GM23338 (cell line): ENCODE results near the gene SPRY1. TPM values are rescaled to one million over a fixed set of nuclear protein-coding genes. Genes with fewer than 3 reads are reported as not detected.

Experiments
- ATAC-seq: fragments of 200-7000 bp; cut with Tn5 transposase; 3 replicates; pipeline ENCODE4 v1.9.1; 2020
- DNase-seq: peaks from one replicate; pipeline ENCODE4 v3.0.0-alpha.2; 2015; ENCODE audit warnings: low spot score
- H2AFZ ChIP-seq: fragments of 200-600 bp; sonication (generic); 2 replicates; pipeline ENCODE4 v1.8.0; 2016; ENCODE audit warnings: antibody characterized with exemption, mild to moderate bottlenecking, moderate library complexity
- H3F3A ChIP-seq: fragments of 200-600 bp; sonication (generic); replicated peaks from 2 replicates; pipeline ENCODE4 v1.8.0; 2017; ENCODE audit warnings: antibody characterized with exemption, mixed run types, low read depth
- H3K27ac ChIP-seq: fragments of 200-600 bp; sonication (generic); 2 replicates; pipeline ENCODE4 v1.6.1; 2016; ENCODE audit warnings: low read depth
- H3K27me3 ChIP-seq: fragments of 200-600 bp; sonication (generic); 2 replicates; pipeline ENCODE4 v1.8.0; 2016; ENCODE audit warnings: mild to moderate bottlenecking, mixed run types, moderate library complexity; ENCODE audit not compliant: insufficient read depth
- H3K36me3 ChIP-seq: fragments of 200-600 bp; sonication (generic); 2 replicates; pipeline ENCODE4 v1.8.0; 2016; ENCODE audit warnings: mild to moderate bottlenecking; ENCODE audit not compliant: insufficient read depth
- H3K4me1 ChIP-seq: fragments of 200-600 bp; sonication (generic); 2 replicates; pipeline ENCODE4 v1.8.0; 2016; ENCODE audit warnings: mild to moderate bottlenecking, moderate library complexity; ENCODE audit not compliant: insufficient read depth
- H3K4me2 ChIP-seq: fragments of 200-600 bp; sonication (generic); 2 replicates; pipeline ENCODE4 v1.7.1; 2017; ENCODE audit warnings: mixed run types
- H3K4me3 ChIP-seq: fragments of 200-600 bp; sonication (generic); 2 replicates; pipeline ENCODE4 v1.6.1; 2016; ENCODE audit warnings: mixed run types
- H3K79me2 ChIP-seq: fragments of 200-600 bp; sonication (generic); replicated peaks from 2 replicates; pipeline ENCODE4 v1.8.0; 2017; ENCODE audit warnings: mild to moderate bottlenecking; ENCODE audit not compliant: insufficient read depth
- H3K9me2 ChIP-seq: fragments of 200-600 bp; sonication (generic); 2 replicates; pipeline ENCODE4 v1.8.0; 2017; ENCODE audit not compliant: insufficient read depth
- H4K20me1 ChIP-seq: fragments of 200-600 bp; sonication (generic); replicated peaks from 2 replicates; pipeline ENCODE4 v1.8.0; 2017; ENCODE audit warnings: mild to moderate bottlenecking; ENCODE audit not compliant: insufficient read depth
- H3K27ac Mint-ChIP-seq: 2 replicates; pipeline ENCODE4 v1.8.0; 2020; ENCODE audit warnings: inconsistent platforms, mild to moderate bottlenecking, moderate library complexity, mixed read lengths
- H3K27me3 Mint-ChIP-seq: 3 replicates; pipeline ENCODE4 v1.8.0; 2022; ENCODE audit warnings: low read depth, mild to moderate bottlenecking, moderate library complexity, mixed read lengths, inconsistent platforms; ENCODE audit not compliant: insufficient read depth, poor library complexity
- H3K36me3 Mint-ChIP-seq: 3 replicates; pipeline ENCODE4 v1.8.0; 2021; ENCODE audit warnings: low read depth, mild to moderate bottlenecking, inconsistent platforms, moderate library complexity, mixed read lengths
- H3K4me1 Mint-ChIP-seq: 3 replicates; pipeline ENCODE4 v1.8.0; 2020; ENCODE audit warnings: mild to moderate bottlenecking, inconsistent platforms, mixed read lengths
- H3K4me3 Mint-ChIP-seq: 3 replicates; pipeline ENCODE4 v1.8.0; 2021; ENCODE audit warnings: moderate library complexity, mild to moderate bottlenecking, inconsistent platforms, mixed read lengths
- H3K9me3 Mint-ChIP-seq: 3 replicates; pipeline ENCODE4 v1.8.0; 2020; ENCODE audit warnings: moderate library complexity, mild to moderate bottlenecking, inconsistent platforms, mixed read lengths
- CREB1 ChIP-seq: fragments of 250-450 bp; sonication (Bioruptor Pico); IDR thresholded peaks from 2 replicates; pipeline ENCODE4 v1.5.0; 2020; ENCODE audit warnings: low read depth, mild to moderate bottlenecking, moderate library complexity
- EZH2 ChIP-seq: fragments of 200-600 bp; sonication (generic); IDR thresholded peaks from one replicate; pipeline ENCODE4 v1.8.0; 2017; ENCODE audit warnings: antibody characterized with exemption, mild to moderate bottlenecking, low read depth; ENCODE audit not compliant: unreplicated experiment
- EZH2phosphoT487 ChIP-seq: fragments of 200-600 bp; sonication (generic); IDR thresholded peaks from one replicate; pipeline ENCODE4 v1.8.1; 2018; ENCODE audit warnings: antibody characterized with exemption; ENCODE audit not compliant: unreplicated experiment
- JUNB ChIP-seq: IDR thresholded peaks from one replicate; pipeline ENCODE4 v1.6.1; 2016; ENCODE audit warnings: antibody characterized with exemption; ENCODE audit not compliant: unreplicated experiment
- NANOG ChIP-seq: IDR thresholded peaks from 2 replicates; pipeline ENCODE4 v1.6.1; 2016; ENCODE audit warnings: antibody characterized with exemption, borderline replicate concordance
- POLR2AphosphoS5 ChIP-seq: IDR thresholded peaks from 2 replicates; pipeline ENCODE4 v1.6.1; 2016; ENCODE audit warnings: antibody characterized with exemption, low read depth
- STAT1 ChIP-seq: IDR thresholded peaks from one replicate; pipeline ENCODE4 v1.6.1; 2016; ENCODE audit warnings: antibody characterized with exemption; ENCODE audit not compliant: unreplicated experiment
- ZNF114 ChIP-seq: fragments of 250-450 bp; sonication (Bioruptor Pico); IDR thresholded peaks from 2 replicates; pipeline ENCODE4 v1.5.0; 2020; ENCODE audit warnings: mild to moderate bottlenecking, moderate library complexity
- ZNF331 ChIP-seq: fragments of 250-450 bp; sonication (Bioruptor Pico); IDR thresholded peaks from 2 replicates; pipeline ENCODE4 v1.5.0; 2020; ENCODE audit warnings: low read depth, mild to moderate bottlenecking, moderate library complexity
- polyA plus RNA-seq: library from polyadenylated mRNA; unstranded; fragments of >200 nt; fragmentation: Nextera tagmentation; extraction: Ambion mirVana; gene quantifications from 2 replicates; pipeline ENCODE4 v1.2.1, GENCODE V29; 2016
- total RNA-seq: library from RNA; depleted of rRNA; stranded (reverse); fragments of >200 nt; shearing (Covaris generic); gene quantifications from 2 replicates; pipeline ENCODE4 v1.2.3, GENCODE V29; 2014
- TF ChIP-seq, protein P1 (sequence below): IDR thresholded peaks from one replicate; pipeline ENCODE4 v1.6.1; 2018; ENCODE audit warnings: antibody characterized with exemption; ENCODE audit not compliant: unreplicated experiment
- TF ChIP-seq, protein P2 (sequence below), 2 experiments: fragments of 200-600 bp in 1 of 2; sonication (generic) in 1 of 2; conservative IDR thresholded peaks; 2 replicates each; pipeline versions ENCODE4 v1.5.1 to v1.6.1; 2016 to 2017; ENCODE audit warnings: antibody characterized with exemption in 2 of 2, low read depth in 2 of 2, mild to moderate bottlenecking in 2 of 2, moderate library complexity in 1 of 2
- TF ChIP-seq, protein P3 (sequence below): fragments of 250-450 bp; sonication (Bioruptor Pico); IDR thresholded peaks from 2 replicates; pipeline ENCODE4 v1.5.0; 2020; ENCODE audit warnings: mild to moderate bottlenecking, moderate library complexity

The SPRY1 gene
- total and polyA plus RNA-seq, 2 experiments from 2014 or later, result 62.8 to 103 TPM

DNA sequence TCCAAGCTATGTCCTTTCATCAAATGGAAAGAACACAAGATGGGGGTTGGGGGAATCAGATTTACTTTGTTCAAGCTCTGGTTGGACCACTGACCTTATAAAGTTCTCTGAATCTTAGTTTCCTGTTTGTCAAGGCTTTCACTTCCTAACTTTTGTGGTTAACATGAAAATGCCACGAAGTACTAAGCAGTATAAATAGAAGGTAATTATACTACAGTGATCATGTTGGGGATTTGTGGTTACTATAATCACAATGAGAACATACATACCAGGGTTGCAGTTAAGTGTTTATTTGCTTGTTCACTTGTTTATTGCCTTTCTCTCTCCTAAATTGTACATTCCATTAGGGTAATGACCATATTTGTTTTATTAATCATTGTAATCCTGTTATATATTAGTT, 53.2 kb downstream of the SPRY1 start:
- TF ChIP-seq JUNB (no peak), EZH2phosphoT487 (no peak), EZH2 (no peak), ZNF114 (no peak), POLR2AphosphoS5 (no peak), CREB1 (CRISPR knock-in tag) (no peak), NANOG (no peak), STAT1 (no peak), ZNF331 (CRISPR knock-in tag) (no peak)
- TF ChIP-seq, protein P1, sequence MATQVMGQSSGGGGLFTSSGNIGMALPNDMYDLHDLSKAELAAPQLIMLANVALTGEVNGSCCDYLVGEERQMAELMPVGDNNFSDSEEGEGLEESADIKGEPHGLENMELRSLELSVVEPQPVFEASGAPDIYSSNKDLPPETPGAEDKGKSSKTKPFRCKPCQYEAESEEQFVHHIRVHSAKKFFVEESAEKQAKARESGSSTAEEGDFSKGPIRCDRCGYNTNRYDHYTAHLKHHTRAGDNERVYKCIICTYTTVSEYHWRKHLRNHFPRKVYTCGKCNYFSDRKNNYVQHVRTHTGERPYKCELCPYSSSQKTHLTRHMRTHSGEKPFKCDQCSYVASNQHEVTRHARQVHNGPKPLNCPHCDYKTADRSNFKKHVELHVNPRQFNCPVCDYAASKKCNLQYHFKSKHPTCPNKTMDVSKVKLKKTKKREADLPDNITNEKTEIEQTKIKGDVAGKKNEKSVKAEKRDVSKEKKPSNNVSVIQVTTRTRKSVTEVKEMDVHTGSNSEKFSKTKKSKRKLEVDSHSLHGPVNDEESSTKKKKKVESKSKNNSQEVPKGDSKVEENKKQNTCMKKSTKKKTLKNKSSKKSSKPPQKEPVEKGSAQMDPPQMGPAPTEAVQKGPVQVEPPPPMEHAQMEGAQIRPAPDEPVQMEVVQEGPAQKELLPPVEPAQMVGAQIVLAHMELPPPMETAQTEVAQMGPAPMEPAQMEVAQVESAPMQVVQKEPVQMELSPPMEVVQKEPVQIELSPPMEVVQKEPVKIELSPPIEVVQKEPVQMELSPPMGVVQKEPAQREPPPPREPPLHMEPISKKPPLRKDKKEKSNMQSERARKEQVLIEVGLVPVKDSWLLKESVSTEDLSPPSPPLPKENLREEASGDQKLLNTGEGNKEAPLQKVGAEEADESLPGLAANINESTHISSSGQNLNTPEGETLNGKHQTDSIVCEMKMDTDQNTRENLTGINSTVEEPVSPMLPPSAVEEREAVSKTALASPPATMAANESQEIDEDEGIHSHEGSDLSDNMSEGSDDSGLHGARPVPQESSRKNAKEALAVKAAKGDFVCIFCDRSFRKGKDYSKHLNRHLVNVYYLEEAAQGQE, result no peak
- TF ChIP-seq, protein P2, sequence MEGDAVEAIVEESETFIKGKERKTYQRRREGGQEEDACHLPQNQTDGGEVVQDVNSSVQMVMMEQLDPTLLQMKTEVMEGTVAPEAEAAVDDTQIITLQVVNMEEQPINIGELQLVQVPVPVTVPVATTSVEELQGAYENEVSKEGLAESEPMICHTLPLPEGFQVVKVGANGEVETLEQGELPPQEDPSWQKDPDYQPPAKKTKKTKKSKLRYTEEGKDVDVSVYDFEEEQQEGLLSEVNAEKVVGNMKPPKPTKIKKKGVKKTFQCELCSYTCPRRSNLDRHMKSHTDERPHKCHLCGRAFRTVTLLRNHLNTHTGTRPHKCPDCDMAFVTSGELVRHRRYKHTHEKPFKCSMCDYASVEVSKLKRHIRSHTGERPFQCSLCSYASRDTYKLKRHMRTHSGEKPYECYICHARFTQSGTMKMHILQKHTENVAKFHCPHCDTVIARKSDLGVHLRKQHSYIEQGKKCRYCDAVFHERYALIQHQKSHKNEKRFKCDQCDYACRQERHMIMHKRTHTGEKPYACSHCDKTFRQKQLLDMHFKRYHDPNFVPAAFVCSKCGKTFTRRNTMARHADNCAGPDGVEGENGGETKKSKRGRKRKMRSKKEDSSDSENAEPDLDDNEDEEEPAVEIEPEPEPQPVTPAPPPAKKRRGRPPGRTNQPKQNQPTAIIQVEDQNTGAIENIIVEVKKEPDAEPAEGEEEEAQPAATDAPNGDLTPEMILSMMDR (conservative IDR thresholded peaks at IDR 0.05; ENCODE audit: low read depth in 2 of 2), result no peak
- TF ChIP-seq, protein P3, sequence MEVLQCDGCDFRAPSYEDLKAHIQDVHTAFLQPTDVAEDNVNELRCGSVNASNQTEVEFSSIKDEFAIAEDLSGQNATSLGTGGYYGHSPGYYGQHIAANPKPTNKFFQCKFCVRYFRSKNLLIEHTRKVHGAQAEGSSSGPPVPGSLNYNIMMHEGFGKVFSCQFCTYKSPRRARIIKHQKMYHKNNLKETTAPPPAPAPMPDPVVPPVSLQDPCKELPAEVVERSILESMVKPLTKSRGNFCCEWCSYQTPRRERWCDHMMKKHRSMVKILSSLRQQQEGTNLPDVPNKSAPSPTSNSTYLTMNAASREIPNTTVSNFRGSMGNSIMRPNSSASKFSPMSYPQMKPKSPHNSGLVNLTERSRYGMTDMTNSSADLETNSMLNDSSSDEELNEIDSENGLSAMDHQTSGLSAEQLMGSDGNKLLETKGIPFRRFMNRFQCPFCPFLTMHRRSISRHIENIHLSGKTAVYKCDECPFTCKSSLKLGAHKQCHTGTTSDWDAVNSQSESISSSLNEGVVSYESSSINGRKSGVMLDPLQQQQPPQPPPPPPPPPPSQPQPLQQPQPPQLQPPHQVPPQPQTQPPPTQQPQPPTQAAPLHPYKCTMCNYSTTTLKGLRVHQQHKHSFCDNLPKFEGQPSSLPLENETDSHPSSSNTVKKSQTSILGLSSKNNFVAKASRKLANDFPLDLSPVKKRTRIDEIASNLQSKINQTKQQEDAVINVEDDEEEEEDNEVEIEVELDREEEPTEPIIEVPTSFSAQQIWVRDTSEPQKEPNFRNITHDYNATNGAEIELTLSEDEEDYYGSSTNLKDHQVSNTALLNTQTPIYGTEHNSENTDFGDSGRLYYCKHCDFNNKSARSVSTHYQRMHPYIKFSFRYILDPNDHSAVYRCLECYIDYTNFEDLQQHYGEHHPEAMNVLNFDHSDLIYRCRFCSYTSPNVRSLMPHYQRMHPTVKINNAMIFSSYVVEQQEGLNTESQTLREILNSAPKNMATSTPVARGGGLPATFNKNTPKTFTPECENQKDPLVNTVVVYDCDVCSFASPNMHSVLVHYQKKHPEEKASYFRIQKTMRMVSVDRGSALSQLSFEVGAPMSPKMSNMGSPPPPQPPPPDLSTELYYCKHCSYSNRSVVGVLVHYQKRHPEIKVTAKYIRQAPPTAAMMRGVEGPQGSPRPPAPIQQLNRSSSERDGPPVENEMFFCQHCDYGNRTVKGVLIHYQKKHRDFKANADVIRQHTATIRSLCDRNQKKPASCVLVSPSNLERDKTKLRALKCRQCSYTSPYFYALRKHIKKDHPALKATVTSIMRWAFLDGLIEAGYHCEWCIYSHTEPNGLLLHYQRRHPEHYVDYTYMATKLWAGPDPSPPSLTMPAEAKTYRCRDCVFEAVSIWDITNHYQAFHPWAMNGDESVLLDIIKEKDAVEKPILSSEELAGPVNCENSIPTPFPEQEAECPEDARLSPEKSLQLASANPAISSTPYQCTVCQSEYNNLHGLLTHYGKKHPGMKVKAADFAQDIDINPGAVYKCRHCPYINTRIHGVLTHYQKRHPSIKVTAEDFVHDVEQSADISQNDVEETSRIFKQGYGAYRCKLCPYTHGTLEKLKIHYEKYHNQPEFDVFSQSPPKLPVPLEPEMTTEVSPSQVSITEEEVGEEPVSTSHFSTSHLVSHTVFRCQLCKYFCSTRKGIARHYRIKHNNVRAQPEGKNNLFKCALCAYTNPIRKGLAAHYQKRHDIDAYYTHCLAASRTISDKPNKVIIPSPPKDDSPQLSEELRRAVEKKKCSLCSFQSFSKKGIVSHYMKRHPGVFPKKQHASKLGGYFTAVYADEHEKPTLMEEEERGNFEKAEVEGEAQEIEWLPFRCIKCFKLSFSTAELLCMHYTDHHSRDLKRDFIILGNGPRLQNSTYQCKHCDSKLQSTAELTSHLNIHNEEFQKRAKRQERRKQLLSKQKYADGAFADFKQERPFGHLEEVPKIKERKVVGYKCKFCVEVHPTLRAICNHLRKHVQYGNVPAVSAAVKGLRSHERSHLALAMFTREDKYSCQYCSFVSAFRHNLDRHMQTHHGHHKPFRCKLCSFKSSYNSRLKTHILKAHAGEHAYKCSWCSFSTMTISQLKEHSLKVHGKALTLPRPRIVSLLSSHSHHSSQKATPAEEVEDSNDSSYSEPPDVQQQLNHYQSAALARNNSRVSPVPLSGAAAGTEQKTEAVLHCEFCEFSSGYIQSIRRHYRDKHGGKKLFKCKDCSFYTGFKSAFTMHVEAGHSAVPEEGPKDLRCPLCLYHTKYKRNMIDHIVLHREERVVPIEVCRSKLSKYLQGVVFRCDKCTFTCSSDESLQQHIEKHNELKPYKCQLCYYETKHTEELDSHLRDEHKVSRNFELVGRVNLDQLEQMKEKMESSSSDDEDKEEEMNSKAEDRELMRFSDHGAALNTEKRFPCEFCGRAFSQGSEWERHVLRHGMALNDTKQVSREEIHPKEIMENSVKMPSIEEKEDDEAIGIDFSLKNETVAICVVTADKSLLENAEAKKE (CRISPR knock-in tag), result no peak

More for the DNA sequence above, 53.2 kb downstream of the SPRY1 start:
- no peaks in the 10 kb centered on the region for H3K9me2 ChIP-seq
- no peak overlapping the region for H3K4me3 ChIP-seq
- H3K27me3 ChIP-seq, result no peaks in the 10 kb centered on the region
- H3K36me3 Mint-ChIP-seq, result no peaks in the 10 kb centered on the region
- no peaks in the 10 kb centered on the region for H3K36me3 ChIP-seq
- no peak for DNase-seq
- H2AFZ ChIP-seq, result peak overlapping the region; percentile 72; the same call in 1 of the 2 replicates
- no peaks in the 10 kb centered on the region for H4K20me1 ChIP-seq
- H3K4me1 Mint-ChIP-seq, result peaks cover 13% of the 10 kb centered on the region
- no peak overlapping the region for H3K27ac Mint-ChIP-seq
- H3K4me2 ChIP-seq, result no peak overlapping the region; the same call in 1 of the 2 replicates
- ATAC-seq, result no peak
- no peaks in the 10 kb centered on the region for H3K79me2 ChIP-seq
- H3K4me3 Mint-ChIP-seq, result no peak overlapping the region
- peaks cover 4% of the 10 kb centered on the region for H3K27me3 Mint-ChIP-seq
- H3F3A ChIP-seq, result no peaks in the 10 kb centered on the region
- no peaks in the 10 kb centered on the region for H3K9me3 Mint-ChIP-seq
- peaks cover 9% of the 10 kb centered on the region for H3K4me1 ChIP-seq
- H3K27ac ChIP-seq, result no peak overlapping the region
